ENCODE results near the gene TECPR2.

GRCh38 chr14:102492531-102492910 lies 129.8 kb downstream of the TECPR2 start:
- TF ChIP-seq, protein P1, sequence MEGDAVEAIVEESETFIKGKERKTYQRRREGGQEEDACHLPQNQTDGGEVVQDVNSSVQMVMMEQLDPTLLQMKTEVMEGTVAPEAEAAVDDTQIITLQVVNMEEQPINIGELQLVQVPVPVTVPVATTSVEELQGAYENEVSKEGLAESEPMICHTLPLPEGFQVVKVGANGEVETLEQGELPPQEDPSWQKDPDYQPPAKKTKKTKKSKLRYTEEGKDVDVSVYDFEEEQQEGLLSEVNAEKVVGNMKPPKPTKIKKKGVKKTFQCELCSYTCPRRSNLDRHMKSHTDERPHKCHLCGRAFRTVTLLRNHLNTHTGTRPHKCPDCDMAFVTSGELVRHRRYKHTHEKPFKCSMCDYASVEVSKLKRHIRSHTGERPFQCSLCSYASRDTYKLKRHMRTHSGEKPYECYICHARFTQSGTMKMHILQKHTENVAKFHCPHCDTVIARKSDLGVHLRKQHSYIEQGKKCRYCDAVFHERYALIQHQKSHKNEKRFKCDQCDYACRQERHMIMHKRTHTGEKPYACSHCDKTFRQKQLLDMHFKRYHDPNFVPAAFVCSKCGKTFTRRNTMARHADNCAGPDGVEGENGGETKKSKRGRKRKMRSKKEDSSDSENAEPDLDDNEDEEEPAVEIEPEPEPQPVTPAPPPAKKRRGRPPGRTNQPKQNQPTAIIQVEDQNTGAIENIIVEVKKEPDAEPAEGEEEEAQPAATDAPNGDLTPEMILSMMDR (IDR thresholded peaks at IDR 0.05) = no peak
- TF ChIP-seq POLR2AphosphoS5 (IDR thresholded peaks at IDR 0.05; ENCODE audit: insufficient read depth in 1 of 2, low read depth in 1 of 2) (no peak), POLR2A (IDR thresholded peaks at IDR 0.05) (no peak)
